ENCODE measurements around the gene LZTFL1.

DNA sequence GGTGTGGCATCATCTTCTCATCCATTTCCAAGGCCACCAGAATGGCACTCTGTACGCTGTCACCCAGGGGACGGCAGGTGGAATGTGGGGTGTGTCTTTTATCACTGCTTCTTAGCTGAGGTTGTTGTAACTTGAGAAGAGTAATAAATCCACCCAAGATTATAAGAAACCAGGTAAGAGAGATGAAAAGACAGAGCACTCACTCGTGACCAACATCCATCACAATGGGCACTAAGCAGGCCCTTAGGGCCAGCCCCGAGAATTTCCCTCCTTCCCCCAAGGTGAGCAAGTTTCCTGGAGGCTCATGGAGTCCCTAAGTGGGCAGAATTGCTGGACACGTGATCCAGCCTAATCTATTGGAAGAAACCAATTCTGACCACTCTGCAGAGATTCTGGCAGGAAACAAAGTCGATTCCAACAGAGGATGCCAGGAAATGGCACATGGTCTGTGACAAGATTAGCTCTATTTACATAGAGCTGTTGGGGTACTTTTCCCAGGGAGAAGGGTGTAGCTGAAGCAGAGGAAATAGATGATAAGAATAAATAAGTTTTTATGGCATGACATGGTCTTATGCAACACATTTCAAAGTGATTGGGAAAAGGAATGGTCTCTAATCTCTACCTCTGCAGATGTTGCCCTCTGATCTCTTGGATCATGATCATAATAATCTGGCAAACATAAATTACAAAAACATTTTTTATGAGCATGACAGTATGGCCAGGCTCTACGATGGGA is 68.0 kb downstream of the LZTFL1 start:
- TF ChIP-seq CTCF (conservative IDR thresholded peaks at IDR 0.05) (no peak), ZFX (IDR thresholded peaks at IDR 0.05) (no peak)
